Pancreas (tissue), 10 donors: ENCODE data around the gene MTX1. TPM values are rescaled to one million over a fixed set of nuclear protein-coding genes. Genes with fewer than 3 reads are reported as not detected.

Experiments used
- ATAC-seq, 4 donors: fragments of 200-7000 bp; cut with Tn5 transposase; one replicate each; pipeline versions ENCODE4 v1.8.0 to v1.9.1; 2020; ENCODE audit warnings: mild to moderate bottlenecking in 4 of 4, moderate library complexity in 4 of 4
- DNase-seq, 6 donors: peaks; one replicate each; pipeline ENCODE4 v3.0.0-alpha.2; 2020
- FAIRE-seq: peaks from 2 replicates; lab custom pipeline; 2012; peaks lifted over from hg19 to GRCh38; lab: Jason Lieb, UNC
- H3K27ac ChIP-seq, 4 donors: fragments of 200-600 bp; sonication (generic); 1 replicate in 3 of 4; 2 replicates in 1 of 4; pipeline versions ENCODE4 v1.5.0 to v1.8.0; 2020
- H3K27me3 ChIP-seq, 4 donors: fragments of 200-600 bp; one replicate each; pipeline ENCODE4 v1.8.0; 2021
- H3K36me3 ChIP-seq, 3 donors: fragments of 200-600 bp; sonication (generic) in 1 of 3; one replicate each; pipeline versions ENCODE4 v1.5.0 to v1.8.0; 2020 to 2021
- H3K4me1 ChIP-seq, 3 donors: fragments of 200-600 bp; one replicate each; pipeline ENCODE4 v1.8.0; 2021
- H3K4me3 ChIP-seq, 4 donors: fragments of 200-600 bp; sonication (generic) in 2 of 4; one replicate each; pipeline versions ENCODE4 v1.5.0 to v1.8.0; 2020 to 2021
- H3K9me3 ChIP-seq, 4 donors: fragments of 200-600 bp; one replicate each; pipeline ENCODE4 v1.8.0; 2021
- WGBS, 2 donors: extraction: QIAGEN DNeasy Blood & Tissue Kit; methylation state at CpG; one replicate each; pipeline ENCODE4 v1.1.7; 2013; 5-methylcytosine and 5-hydroxymethylcytosine counted together
- intact Hi-C, 3 donors: fragments of 100-400 bp; cut with DNase I; formaldehyde crosslinking; loops; one replicate each; pipeline versions ENCODE4 v1.11.1 to v1.14.2; 2022
- polyA plus RNA-seq, 2 donors: library from polyadenylated mRNA; stranded (reverse); fragments of 200-250 nt; gene quantifications; one replicate each; pipeline ENCODE4 v1.2.3, GENCODE V29; 2013
- total RNA-seq, 6 donors: library from RNA; stranded (reverse); fragmentation: NEBNext Ultra II Directional in 4 of 6; extraction: Animal tissue kit (Norgen Biotek cat#: 25700) in 4 of 6; gene quantifications; one replicate each; pipeline versions ENCODE4 v1.2.1 to v1.2.4, GENCODE V29; 2021 to 2023
- TF ChIP-seq, protein P1 (sequence below), 4 donors: fragments of 200-600 bp; sonication (generic) in 3 of 4; IDR thresholded peaks; one replicate each; pipeline versions ENCODE4 v1.5.0 to v1.8.0; 2021; ENCODE audit warnings: antibody characterized with exemption in 4 of 4
- donor health status: healthy with polysubstance abuse.
- donor health status: DM: no; HTN: no; CAD: no; lungs with moderate emphysema.
- donor health status: DM: no; HTN: no; CAD: no.
- donor health status: control.
- donor health status: control.
- donor health status: Bipolar disorder and iron deficiency.
- donor health status: DM: yes; HTN: yes; CAD: no.
- donor health status: DM: no; HTN: no; CAD: no.
- donor health status: DM: no; HTN: no; CAD: no.
- donor health status: DM: yes; HTN: yes; CAD: no.

MTX1 gene
- total and polyA plus RNA-seq, 8 donors, result 10.7 to 36.8 (median 16.5) TPM

- TF ChIP-seq, protein P1, sequence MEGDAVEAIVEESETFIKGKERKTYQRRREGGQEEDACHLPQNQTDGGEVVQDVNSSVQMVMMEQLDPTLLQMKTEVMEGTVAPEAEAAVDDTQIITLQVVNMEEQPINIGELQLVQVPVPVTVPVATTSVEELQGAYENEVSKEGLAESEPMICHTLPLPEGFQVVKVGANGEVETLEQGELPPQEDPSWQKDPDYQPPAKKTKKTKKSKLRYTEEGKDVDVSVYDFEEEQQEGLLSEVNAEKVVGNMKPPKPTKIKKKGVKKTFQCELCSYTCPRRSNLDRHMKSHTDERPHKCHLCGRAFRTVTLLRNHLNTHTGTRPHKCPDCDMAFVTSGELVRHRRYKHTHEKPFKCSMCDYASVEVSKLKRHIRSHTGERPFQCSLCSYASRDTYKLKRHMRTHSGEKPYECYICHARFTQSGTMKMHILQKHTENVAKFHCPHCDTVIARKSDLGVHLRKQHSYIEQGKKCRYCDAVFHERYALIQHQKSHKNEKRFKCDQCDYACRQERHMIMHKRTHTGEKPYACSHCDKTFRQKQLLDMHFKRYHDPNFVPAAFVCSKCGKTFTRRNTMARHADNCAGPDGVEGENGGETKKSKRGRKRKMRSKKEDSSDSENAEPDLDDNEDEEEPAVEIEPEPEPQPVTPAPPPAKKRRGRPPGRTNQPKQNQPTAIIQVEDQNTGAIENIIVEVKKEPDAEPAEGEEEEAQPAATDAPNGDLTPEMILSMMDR (IDR thresholded peaks at IDR 0.05), result no peak
- Histone ChIP-seq H3K36me3 (no peaks in the 10 kb centered on the region), H3K4me1 (peaks cover 0 to 10% (median 6%) of the 10 kb centered on the region in 3 donors), H3K27me3 (no peaks in the 10 kb centered on the region), H3K27ac (no peak overlapping the region), H3K9me3 (no peaks in the 10 kb centered on the region), H3K4me3 (no peak overlapping the region)
- intact Hi-C loops, result loop anchor here in 2 of 3 donors (5.0 to 10.0 kb wide), 2 partner anchors 64 to 76 kb away; no protein-coding TSS in a partner anchor
- no peak for FAIRE-seq
- WGBS, 2 donors, result 79 to 83% methylated on average over 10 of the region's 10 CpGs
- ATAC-seq, result no peak
- DNase-seq, result no peak
Measured at GRCh38 chr1:155168456-155169210, 39.9 kb upstream of the MTX1 start.

- intact Hi-C loops, result loop anchor here in 2 of 3 donors (5.0 to 10.0 kb wide), 2 partner anchors 65 to 77 kb away; no protein-coding TSS in a partner anchor
- 69 to 84% methylated on average over 5 of the region's 5 CpGs for WGBS, 2 donors
- H3K4me3 ChIP-seq, result no peak overlapping the region
- ATAC-seq, result no peak
- no peaks in the 10 kb centered on the region for H3K36me3 ChIP-seq
- H3K9me3 ChIP-seq, result no peaks in the 10 kb centered on the region
- peaks cover 0 to 10% (median 6%) of the 10 kb centered on the region in 3 donors for H3K4me1 ChIP-seq
- TF ChIP-seq, protein P1 (IDR thresholded peaks at IDR 0.05), result no peak
- no peak for FAIRE-seq
- H3K27me3 ChIP-seq, result no peaks in the 10 kb centered on the region
- no peak for DNase-seq
- no peak overlapping the region for H3K27ac ChIP-seq
Measured at GRCh38 chr1:155169541-155169940, 39.0 kb upstream of the MTX1 start.

DNA sequence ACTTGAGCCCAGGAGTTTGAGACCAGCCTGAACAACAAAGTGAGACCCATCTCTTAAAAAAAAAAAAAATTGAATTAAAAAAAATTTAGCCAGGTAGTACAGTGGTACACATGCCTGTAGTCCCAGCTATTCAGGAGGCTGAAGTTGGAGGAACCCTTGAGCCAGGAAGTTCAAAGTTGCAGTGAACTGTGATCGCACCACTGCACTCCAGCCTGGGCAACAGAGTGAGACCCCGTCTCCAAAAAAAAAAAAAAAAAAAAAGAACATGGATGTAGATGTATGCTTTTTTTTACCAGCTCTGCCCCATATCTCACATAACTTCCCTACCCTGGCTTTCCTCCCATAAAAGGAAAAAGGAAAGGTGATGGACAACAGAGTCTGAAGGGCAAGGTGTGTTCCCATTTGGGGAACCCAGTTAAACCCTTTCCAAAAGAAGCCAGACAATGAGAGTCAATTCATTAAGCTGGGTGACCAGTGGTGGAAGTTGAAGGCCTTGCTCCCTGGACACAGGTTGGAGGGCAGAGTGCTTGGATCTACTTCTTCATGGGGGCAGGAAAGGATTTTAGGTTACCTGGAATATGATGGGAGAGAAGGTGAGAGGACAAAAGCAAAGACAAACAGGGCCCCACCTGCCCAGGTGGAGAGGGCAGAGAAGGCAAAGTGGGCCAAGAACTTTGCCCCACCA lies 38.3 kb upstream of the MTX1 start:
- Histone ChIP-seq H3K9me3 (no peaks in the 10 kb centered on the region), H3K36me3 (no peaks in the 10 kb centered on the region), H3K4me3 (no peak overlapping the region), H3K27me3 (no peaks in the 10 kb centered on the region), H3K27ac (no peak overlapping the region), H3K4me1 (peaks cover 0 to 10% (median 6%) of the 10 kb centered on the region in 3 donors)
- ATAC-seq (no peak), DNase-seq (no peak), FAIRE-seq (no peak)
- TF ChIP-seq, protein P1 (IDR thresholded peaks at IDR 0.05), result no peak
- intact Hi-C loops, result no loop called here
- 92 to 94% methylated on average over 2 of the region's 2 CpGs for WGBS, 2 donors

DNA sequence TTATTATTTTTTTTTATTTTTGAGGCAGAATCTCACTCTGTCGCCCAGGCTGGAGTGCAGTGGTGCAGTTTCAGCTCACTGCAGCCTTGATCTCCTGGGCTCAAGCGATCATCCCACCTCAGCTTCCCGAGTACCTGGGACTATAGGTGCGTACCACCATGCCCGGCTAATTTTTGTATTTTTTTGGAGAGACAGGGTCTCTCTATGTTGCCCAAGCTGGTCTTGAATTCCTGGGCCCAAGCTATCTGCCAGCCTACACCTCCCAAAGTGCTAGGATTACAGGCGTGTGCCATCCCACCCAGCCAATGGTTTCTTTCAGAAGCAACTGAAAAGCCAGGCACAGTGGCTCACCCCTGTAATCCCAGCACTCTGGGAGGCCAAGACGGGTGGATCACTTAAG lies 37.7 kb upstream of the MTX1 start:
- 88 to 89% methylated on average over 7 of the region's 7 CpGs for WGBS, 2 donors
- FAIRE-seq (no peak), ATAC-seq (no peak), DNase-seq (no peak)
- TF ChIP-seq, protein P1 (IDR thresholded peaks at IDR 0.05), result no peak
- Histone ChIP-seq H3K36me3 (no peaks in the 10 kb centered on the region), H3K27ac (no peak overlapping the region), H3K9me3 (no peaks in the 10 kb centered on the region), H3K4me3 (no peak overlapping the region), H3K4me1 (peaks cover 0 to 10% (median 6%) of the 10 kb centered on the region in 3 donors), H3K27me3 (no peaks in the 10 kb centered on the region)
- intact Hi-C loops, result no loop called here
